Spinal cord (tissue), 10 donors: ENCODE measurements around the gene LLGL1. TPM values are rescaled to one million over a fixed set of nuclear protein-coding genes. Genes with fewer than 3 reads are reported as not detected.

Source experiments
- DNase-seq, 6 donors: peaks; one replicate each; pipeline versions ENCODE4 v3.0.0 to v3.0.0-alpha.2; 2013 to 2015; ENCODE audit warnings: low spot score in 6 of 6, low read depth in 4 of 6
- H3K27ac ChIP-seq: one replicate; pipeline ENCODE4 v1.5.1; 2013; ENCODE audit warnings: low read depth, low read length, control low read depth
- H3K27me3 ChIP-seq: one replicate; pipeline ENCODE4 v1.6.1; 2013; ENCODE audit warnings: low read length; ENCODE audit not compliant: control insufficient read depth, insufficient read depth
- H3K36me3 ChIP-seq: one replicate; pipeline ENCODE4 v1.6.1; 2013; ENCODE audit warnings: low read length; ENCODE audit not compliant: control insufficient read depth, insufficient read depth
- H3K4me1 ChIP-seq: one replicate; pipeline ENCODE4 v1.6.1; 2013; ENCODE audit warnings: low read length; ENCODE audit not compliant: control insufficient read depth, insufficient read depth
- H3K4me3 ChIP-seq: one replicate; pipeline ENCODE4 v1.5.1; 2013; ENCODE audit warnings: low read depth, low read length, control low read depth
- H3K9me3 ChIP-seq: one replicate; pipeline ENCODE4 v1.6.1; 2013; ENCODE audit warnings: low read length; ENCODE audit not compliant: control insufficient read depth, insufficient read depth
- WGBS: methylation state at CpG from one replicate; pipeline ENCODE4 v1.1.5; 2013; ENCODE audit warnings: missing lambda C conversion rate; ENCODE audit not compliant: insufficient coverage; 5-methylcytosine and 5-hydroxymethylcytosine counted together
- polyA plus RNA-seq, 2 donors: library from polyadenylated mRNA; unstranded; fragments of 120-200 nt; gene quantifications; one replicate each; pipeline ENCODE4 v1.2.1, GENCODE V29; 2013; ENCODE audit not compliant: insufficient read length in 2 of 2
- total RNA-seq, 2 donors: library from RNA; depleted of rRNA in 1 of 2; stranded (reverse); fragments of 120-200 nt in 1 of 2; fragments of >200 nt in 1 of 2; gene quantifications; one replicate each; pipeline versions ENCODE4 v1.2.3 to v1.2.4, GENCODE V29; 2013 to 2014
- donor health status: healthy.

LLGL1 gene
- total and polyA plus RNA-seq, 4 donors: 53.2 to 132 (median 79.7) TPM

DNA sequence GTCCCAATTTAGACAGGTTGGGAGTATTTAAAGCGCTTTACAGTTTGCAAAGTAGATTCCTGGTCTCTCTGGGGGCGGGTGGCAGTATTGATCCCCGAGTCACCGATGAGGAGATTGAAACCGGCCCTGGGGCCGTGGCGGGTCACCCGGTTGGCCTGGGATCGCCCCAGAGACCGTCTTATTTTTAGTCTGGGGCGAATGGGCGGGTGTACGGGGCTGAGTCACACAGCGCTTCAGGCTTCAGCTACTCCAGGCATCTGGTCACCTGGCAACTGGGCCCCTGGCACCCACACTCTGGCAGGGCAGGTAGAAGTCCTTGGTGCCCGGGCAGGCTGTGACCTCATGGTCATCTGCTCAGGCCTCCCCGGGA lies 35.7 kb downstream of the LLGL1 start:
- peak overlapping the region; percentile 79 for H3K27ac ChIP-seq
- peaks cover 49% of the 10 kb centered on the region for H3K4me1 ChIP-seq
- no peaks in the 10 kb centered on the region for H3K27me3 ChIP-seq
- 6% methylated on average over 16 of the region's 16 CpGs for WGBS
- no peak for DNase-seq
- peaks cover 50% of the 10 kb centered on the region for H3K36me3 ChIP-seq
- H3K4me3 ChIP-seq: peak overlapping the region; percentile 88
- no peaks in the 10 kb centered on the region for H3K9me3 ChIP-seq

DNA sequence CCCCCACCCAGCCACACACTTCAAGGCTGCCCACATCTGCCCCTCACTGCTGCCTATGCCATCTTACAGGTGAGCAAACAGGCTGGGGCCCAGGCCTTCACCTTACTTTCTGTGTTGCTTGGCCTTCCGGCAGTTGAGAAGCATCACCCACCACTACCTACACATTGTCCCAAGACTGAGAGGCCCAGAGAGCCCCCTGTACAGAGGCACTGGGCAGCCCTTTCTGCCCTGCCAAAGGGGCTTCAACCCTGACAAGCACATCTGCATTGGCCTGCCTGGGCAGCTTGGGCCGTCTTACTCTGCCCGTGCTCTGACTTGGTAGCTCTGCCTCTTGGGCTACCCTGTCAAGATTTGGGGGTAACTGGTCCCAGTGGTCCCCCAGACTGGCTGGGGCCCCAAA lies 36.2 kb downstream of the LLGL1 start:
- no peak for DNase-seq
- WGBS: 80% methylated on average over 3 of the region's 3 CpGs
- peaks cover 47% of the 10 kb centered on the region for H3K4me1 ChIP-seq

DNA sequence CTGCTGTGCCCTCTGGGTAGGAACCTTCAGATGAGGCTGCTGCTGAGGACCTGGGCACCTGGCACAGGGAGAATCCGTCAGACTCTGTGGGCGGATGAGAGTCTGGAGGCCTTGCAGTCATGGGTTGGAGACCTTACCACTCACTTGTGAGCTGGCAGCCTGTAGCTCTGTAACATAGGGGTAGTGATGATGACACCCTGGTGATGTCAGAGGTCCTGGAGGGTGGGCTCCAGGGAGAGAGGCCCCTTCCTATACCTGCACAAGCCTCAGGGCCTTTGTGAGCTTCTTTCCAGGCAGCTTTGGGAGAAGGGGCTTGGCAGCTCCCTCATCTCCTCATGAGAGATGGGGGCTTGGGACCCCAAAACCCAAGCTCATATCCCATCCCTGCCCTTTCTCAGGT lies 36.7 kb downstream of the LLGL1 start:
- no peaks in the 10 kb centered on the region for H3K9me3 ChIP-seq
- H3K4me1 ChIP-seq: peaks cover 42% of the 10 kb centered on the region
- 92% methylated on average over 2 of the region's 2 CpGs for WGBS
- H3K4me3 ChIP-seq: no peak overlapping the region
- H3K36me3 ChIP-seq: peaks cover 43% of the 10 kb centered on the region
- no peak overlapping the region for H3K27ac ChIP-seq
- DNase-seq: no peak
- no peaks in the 10 kb centered on the region for H3K27me3 ChIP-seq

More for the DNA sequence above, 36.2 kb downstream of the LLGL1 start:
- Histone ChIP-seq H3K27me3 (no peaks in the 10 kb centered on the region), H3K36me3 (peaks cover 45% of the 10 kb centered on the region), H3K9me3 (no peaks in the 10 kb centered on the region), H3K27ac (no peak overlapping the region), H3K4me3 (peak overlapping the region; percentile 88)

GRCh38 chr17:18262641-18263040 lies 37.2 kb downstream of the LLGL1 start:
- peaks cover 45% of the 10 kb centered on the region for H3K36me3 ChIP-seq
- H3K4me1 ChIP-seq: peaks cover 37% of the 10 kb centered on the region
- 90% methylated on average over 12 of the region's 12 CpGs for WGBS
- H3K27ac ChIP-seq: no peak overlapping the region
- H3K4me3 ChIP-seq: no peak overlapping the region
- no peak for DNase-seq
- H3K27me3 ChIP-seq: no peaks in the 10 kb centered on the region
- no peaks in the 10 kb centered on the region for H3K9me3 ChIP-seq

DNA sequence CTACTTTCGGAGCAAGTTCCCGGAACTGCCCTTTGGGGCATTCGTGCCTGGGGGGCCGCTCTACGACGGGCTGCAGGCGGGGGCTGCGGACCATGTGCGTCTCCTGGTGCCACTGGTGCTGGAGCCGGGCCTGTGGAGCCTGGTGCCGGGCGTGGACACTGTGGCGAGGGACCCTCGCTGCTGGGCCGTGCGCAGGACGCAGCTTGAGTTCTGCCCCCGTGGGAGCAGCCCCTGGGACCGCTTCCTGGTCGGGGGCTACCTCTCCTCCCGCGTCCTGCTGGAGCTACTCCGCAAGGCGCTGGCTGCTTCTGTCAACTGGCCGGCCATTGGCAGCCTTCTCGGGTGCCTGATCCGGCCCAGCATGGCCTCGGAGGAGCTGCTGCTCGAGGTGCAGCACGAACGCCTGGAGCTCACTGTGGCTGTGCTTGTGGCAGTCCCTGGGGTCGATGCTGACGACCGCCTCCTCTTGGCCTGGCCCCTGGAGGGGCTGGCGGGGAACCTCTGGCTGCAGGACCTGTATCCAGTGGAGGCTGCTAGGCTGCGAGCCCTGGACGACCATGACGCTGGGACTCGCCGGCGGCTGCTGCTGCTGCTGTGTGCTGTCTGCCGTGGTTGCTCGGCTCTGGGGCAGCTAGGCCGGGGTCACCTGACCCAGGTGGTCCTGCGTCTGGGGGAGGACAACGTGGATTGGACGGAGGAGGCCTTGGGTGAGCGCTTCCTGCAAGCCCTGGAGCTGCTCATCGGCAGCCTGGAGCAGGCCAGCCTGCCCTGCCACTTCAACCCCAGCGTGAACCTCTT lies 38.6 kb downstream of the LLGL1 start:
- no peaks in the 10 kb centered on the region for H3K27me3 ChIP-seq
- no peak for DNase-seq
- WGBS: 93% methylated on average over 50 of the region's 50 CpGs

GRCh38 chr17:18267366-18267765 lies 41.9 kb downstream of the LLGL1 start:
- Histone ChIP-seq H3K36me3 (peaks cover 60% of the 10 kb centered on the region), H3K4me3 (no peak overlapping the region), H3K9me3 (no peaks in the 10 kb centered on the region), H3K27me3 (no peaks in the 10 kb centered on the region), H3K4me1 (peaks cover 3% of the 10 kb centered on the region), H3K27ac (no peak overlapping the region)
- no peak for DNase-seq
- WGBS: 88% methylated on average over 6 of the region's 10 CpGs

More for the DNA sequence above, 38.6 kb downstream of the LLGL1 start:
- Histone ChIP-seq H3K27ac (no peak overlapping the region), H3K4me3 (no peak overlapping the region), H3K36me3 (peaks cover 49% of the 10 kb centered on the region), H3K9me3 (no peaks in the 10 kb centered on the region), H3K4me1 (peaks cover 29% of the 10 kb centered on the region)

DNA sequence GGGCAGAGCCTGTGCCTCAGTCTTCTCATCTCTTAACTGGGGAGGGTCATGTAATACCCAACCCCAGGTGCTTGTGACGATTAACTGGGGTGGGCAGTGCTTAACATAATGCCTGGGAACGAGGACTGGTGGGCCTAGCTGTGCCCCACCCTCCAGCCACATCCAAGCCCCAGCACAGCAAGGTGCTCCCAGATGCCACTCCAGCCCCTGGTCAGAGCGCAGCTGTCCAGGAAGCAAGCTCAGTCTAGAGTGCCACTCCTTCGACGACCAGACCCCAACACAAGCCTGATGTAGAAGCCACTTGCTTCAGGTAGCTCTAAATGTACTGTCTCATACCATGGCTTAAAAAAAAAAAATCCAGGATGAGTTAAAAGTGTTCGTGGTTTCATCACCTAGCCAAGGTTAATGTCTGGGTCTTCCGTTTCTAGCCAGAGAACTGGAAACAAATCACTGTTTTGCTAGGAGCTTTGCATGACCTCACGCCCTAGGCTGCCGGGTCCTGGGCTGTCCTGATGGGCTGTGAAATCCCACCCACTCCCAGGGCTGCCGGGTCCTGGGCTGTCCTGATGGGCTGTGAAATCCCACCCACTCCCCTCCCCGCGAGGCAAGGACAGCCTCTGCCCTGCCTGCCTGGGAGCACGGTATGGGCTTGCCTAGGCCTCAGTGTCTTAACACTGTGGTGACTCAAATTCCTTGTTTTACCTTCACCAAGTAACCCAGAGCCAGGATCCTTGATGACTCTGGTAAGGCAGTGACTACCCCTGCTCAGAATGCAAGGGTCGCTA lies 42.7 kb downstream of the LLGL1 start:
- no peaks in the 10 kb centered on the region for H3K4me1 ChIP-seq
- no peak overlapping the region for H3K27ac ChIP-seq
- WGBS: 37% methylated on average over 13 of the region's 14 CpGs
- no peak for DNase-seq
- peaks cover 54% of the 10 kb centered on the region for H3K36me3 ChIP-seq
- no peaks in the 10 kb centered on the region for H3K9me3 ChIP-seq
- H3K27me3 ChIP-seq: no peaks in the 10 kb centered on the region
- no peak overlapping the region for H3K4me3 ChIP-seq

DNA sequence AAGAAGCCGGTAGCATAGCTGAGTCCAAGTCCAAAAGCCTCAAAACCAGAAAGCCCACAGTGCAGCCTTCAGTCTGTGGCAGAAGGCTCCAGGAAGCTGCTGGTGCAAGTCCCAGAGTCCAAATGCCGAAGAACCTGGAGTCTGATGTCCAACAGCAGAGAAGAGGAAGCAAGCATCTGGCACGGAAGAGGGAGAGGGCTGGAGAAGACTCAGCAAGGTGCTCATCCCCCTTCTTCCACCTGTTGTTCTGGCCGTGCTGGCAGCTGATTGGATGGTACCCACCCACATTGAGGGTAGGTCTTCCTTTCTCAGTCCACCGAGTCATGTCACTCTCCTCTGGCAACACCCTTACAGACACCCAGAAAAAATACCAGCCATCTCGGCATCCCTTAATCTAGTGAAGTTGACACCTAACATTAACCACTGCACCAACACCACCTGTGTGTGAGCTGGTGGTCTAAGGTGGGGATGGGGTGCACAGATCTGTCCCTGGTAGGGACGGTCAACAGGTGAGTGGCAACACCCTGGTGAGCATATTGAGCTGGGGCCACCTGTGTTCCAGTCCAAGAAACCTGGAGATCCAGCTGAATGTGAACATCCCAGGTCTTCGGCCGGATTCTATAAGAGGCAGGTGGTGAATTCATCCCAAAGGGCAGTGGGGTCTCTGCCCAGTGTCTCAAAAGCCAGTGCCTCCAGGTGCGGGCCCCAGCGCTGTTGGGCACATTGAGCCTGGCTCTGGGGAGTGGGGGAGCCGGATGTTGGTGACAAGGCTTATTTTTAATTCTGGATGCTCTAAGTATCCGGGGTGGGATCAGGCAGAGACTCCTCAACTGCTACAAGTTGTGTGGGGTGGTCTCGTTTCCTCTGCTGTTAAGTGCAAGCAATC lies 44.9 kb downstream of the LLGL1 start:
- H3K4me1 ChIP-seq: no peaks in the 10 kb centered on the region
- no peak overlapping the region for H3K4me3 ChIP-seq
- no peak overlapping the region for H3K27ac ChIP-seq
- no peaks in the 10 kb centered on the region for H3K9me3 ChIP-seq
- DNase-seq: no peak
- peaks cover 51% of the 10 kb centered on the region for H3K36me3 ChIP-seq
- no peaks in the 10 kb centered on the region for H3K27me3 ChIP-seq
- WGBS: 86% methylated on average over 13 of the region's 14 CpGs

GRCh38 chr17:18277076-18277475 lies 51.6 kb downstream of the LLGL1 start:
- DNase-seq: no peak
- H3K9me3 ChIP-seq: no peaks in the 10 kb centered on the region
- H3K27me3 ChIP-seq: no peaks in the 10 kb centered on the region
- H3K27ac ChIP-seq: no peak overlapping the region
- H3K36me3 ChIP-seq: peaks cover 81% of the 10 kb centered on the region
- no peak overlapping the region for H3K4me3 ChIP-seq
- H3K4me1 ChIP-seq: peaks cover 5% of the 10 kb centered on the region
- whole genome bisulfite sequencing: no CpG with 5 or more reads among the region's 1 CpG
